DND-41 (cell line): ENCODE results near the gene CCL17.

Source experiments
- CTCF ChIP-seq: IDR thresholded peaks from 2 replicates; pipeline ENCODE4 v1.5.1; 2012; ENCODE audit warnings: borderline replicate concordance, low read length, moderate library complexity, mild to moderate bottlenecking; ENCODE audit not compliant: poor library complexity, severe bottlenecking; ENCODE audit errors: extremely low read depth
- EZH2 ChIP-seq: IDR thresholded peaks from 3 replicates; pipeline ENCODE4 v1.6.1; 2012; ENCODE audit warnings: borderline replicate concordance, low read depth, mild to moderate bottlenecking, moderate library complexity, low read length, inconsistent platforms; ENCODE audit not compliant: severe bottlenecking

GRCh38 chr16:57407521-57408353 is 3.2 kb downstream of the CCL17 start:
- TF ChIP-seq CTCF (no peak), EZH2 (no peak)
